ENCODE results near the gene MRGPRD.

GRCh38 chr11:68940651-68941323, 40.0 kb downstream of the MRGPRD start:
- no peak for TF ChIP-seq ZNF292 (CRISPR knock-in tag; IDR thresholded peaks at IDR 0.05; ENCODE audit: borderline replicate concordance, low read depth)
- TF ChIP-seq, protein P1, sequence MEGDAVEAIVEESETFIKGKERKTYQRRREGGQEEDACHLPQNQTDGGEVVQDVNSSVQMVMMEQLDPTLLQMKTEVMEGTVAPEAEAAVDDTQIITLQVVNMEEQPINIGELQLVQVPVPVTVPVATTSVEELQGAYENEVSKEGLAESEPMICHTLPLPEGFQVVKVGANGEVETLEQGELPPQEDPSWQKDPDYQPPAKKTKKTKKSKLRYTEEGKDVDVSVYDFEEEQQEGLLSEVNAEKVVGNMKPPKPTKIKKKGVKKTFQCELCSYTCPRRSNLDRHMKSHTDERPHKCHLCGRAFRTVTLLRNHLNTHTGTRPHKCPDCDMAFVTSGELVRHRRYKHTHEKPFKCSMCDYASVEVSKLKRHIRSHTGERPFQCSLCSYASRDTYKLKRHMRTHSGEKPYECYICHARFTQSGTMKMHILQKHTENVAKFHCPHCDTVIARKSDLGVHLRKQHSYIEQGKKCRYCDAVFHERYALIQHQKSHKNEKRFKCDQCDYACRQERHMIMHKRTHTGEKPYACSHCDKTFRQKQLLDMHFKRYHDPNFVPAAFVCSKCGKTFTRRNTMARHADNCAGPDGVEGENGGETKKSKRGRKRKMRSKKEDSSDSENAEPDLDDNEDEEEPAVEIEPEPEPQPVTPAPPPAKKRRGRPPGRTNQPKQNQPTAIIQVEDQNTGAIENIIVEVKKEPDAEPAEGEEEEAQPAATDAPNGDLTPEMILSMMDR (CRISPR knock-in tag; IDR thresholded peaks at IDR 0.05): no peak
- no peak for TF ChIP-seq EED (CRISPR knock-in tag; IDR thresholded peaks at IDR 0.05)
- no peak for TF ChIP-seq POLR2A (IDR thresholded peaks at IDR 0.05; ENCODE audit: insufficient read depth in 1 of 2, low read depth in 2 of 2, low read length in 2 of 2)
- no peak for TF ChIP-seq TAF1 (CRISPR knock-in tag; IDR thresholded peaks at IDR 0.05)
- no peak for TF ChIP-seq BCLAF1 (IDR thresholded peaks at IDR 0.05)
- no peak for TF ChIP-seq ZEB1 (IDR thresholded peaks at IDR 0.05; ENCODE audit: insufficient replicate concordance, low read depth)
- TF ChIP-seq HMG20A (CRISPR knock-in tag; IDR thresholded peaks at IDR 0.05; ENCODE audit: borderline replicate concordance): no peak
- TF ChIP-seq FOXK2 (IDR thresholded peaks at IDR 0.05): no peak
- TF ChIP-seq NFIC (IDR thresholded peaks at IDR 0.05; ENCODE audit: low read length): no peak
- TF ChIP-seq STAG1 (CRISPR knock-in tag; IDR thresholded peaks at IDR 0.05): no peak
- no peak for TF ChIP-seq MAFK (conservative IDR thresholded peaks at IDR 0.05 in 1 of 2, IDR thresholded peaks at IDR 0.05 in 1 of 2; ENCODE audit: low read length in 2 of 2)

All from HepG2 (cell line).